ELR (cell line): ENCODE measurements around the gene TCF4.
A peak's percentile ranks its signal among the peaks of the same experiment; 100 is the strongest.

Source experiments
- DNase-seq: peaks from one replicate; pipeline ENCODE4 v3.0.0-alpha.2; 2015; ENCODE audit warnings: low read depth

The TCF4 gene

DNA sequence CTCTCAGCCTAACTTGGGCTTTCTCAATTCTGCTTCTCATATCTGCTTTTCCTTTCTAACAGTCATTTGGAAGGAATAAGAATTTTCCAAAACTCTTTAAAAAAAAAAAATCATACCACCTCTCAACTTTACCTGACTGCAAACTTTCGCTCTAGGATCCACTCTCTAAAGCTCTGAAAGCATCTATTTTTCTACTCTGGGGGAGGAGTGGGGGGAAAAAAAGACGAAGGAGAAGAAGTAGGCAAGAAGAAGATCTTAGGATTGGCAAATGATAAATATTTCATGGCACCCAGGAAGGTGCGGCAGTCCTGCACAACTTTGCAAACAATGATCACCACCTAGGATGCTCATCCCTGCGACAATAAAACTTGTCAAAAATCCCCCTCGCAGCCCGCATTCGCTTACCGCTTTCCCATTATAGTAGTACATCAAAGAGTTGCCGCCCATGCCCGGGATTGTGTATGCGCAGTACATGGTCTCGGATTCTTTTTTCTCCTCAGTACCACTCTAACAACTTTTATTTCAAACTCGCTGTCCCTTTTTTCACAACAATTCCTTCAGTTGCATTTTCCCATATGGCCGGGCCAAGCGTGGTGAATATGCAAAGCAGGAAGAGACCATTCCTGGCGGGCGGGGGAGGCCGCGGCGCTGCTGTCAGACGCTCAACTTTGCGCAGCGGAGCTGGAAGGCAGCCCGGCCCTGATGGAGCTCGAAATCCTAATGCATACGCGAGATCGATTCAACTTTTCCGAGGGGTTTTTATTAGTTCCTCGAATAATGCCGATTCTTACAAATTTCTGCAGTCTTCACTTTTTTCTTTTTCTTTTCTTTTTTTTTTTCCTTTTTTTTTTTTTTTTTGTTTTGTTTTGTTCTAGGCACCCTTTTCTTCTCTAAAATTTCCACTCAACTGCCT, 266.5 kb downstream of the TCF4 start:
- DNase-seq = peak; percentile 95

DNA sequence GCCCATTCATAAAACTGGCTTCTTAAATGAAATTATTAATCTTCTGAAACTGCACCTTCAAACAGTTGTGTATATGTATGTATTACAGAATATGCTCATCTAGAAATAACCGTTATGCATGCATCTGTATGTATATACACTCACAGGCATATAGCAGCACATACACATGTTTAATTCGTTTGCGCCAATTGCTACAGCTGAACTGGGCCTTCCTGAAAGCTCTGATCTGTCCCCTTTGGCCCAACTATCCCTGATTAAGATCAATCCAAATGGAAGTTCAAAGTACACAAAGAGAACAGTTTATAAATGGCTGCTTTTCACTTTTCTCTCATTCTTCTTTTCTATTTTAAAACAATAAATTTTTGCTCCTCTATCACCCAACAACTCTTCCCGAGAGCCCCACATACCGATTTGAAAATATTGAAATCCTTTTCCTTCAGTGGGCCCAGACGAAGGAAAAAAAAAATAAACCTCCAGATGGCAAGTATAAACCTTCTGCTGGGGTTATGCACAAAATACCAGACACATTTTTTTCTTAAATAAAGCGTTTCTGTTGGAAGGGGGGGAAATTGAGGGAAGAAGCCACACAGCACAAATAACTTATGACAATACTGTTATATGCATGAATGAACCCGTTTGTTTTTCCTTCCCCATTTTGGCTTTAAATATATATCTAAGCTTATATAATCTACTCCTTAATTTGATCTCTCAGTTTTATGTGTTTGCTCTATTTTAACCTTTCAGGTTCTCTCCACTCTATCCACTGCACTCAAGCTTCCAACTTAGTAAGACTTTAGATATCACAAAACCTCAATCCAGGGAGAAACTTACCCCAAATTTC, 267.3 kb downstream of the TCF4 start:
- DNase-seq = peak; percentile 65

DNA sequence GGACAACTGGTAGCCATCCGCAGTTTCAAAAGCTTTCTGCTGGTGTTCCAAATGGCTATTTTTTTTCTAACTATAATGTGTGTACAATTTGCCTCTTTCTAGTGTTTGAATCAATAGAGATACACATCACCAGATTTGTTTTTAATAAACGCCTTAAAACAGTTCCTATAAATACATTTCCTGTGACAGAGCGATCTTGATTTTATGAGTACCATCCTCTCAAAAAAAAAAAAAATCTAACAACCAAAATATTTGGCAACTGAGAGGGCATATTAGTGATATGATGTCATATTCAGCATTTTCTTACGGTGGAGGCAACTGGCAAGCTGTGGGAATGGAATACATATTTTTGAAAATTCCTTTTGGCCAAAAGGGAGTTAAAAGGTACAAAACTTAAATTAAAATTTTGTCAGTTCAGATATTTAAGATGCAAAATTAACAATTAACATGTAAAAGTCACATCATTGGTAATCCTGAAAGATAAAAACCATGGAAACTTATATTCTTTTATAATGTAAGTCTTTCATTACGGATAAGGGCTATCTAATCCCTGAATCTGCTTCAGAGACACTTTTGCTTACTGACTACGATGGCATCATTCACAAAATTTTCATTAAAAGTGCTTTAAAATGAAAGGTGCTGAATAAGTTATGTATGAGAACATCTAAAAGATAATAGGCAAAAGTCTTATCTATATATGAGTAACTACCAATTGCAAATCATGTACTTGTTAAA, 268.4 kb downstream of the TCF4 start:
- peak; percentile 83 for DNase-seq

DNA sequence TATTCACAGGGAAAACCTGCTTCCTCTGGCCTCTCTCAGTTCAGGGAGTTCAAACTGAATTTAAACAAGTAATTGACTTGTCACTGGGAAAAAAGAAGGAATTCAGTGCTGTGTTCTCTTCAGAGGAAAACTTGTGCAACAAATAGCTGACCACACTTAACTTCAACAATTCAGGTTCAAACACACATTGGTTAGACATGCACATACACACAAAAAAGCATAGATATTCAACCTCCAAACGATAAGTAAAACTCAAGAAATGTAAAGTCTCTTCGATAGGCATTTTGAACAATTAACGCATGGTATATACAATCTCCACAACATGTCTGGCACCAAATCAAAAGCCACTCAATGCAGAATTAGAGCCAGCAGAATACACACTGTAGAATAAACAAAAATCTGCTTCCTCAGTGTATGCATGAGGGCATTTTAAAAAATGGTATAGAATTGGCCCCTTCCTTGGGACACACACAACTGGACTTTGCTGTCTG, 269.0 kb downstream of the TCF4 start:
- peak; percentile 45 for DNase-seq

DNA sequence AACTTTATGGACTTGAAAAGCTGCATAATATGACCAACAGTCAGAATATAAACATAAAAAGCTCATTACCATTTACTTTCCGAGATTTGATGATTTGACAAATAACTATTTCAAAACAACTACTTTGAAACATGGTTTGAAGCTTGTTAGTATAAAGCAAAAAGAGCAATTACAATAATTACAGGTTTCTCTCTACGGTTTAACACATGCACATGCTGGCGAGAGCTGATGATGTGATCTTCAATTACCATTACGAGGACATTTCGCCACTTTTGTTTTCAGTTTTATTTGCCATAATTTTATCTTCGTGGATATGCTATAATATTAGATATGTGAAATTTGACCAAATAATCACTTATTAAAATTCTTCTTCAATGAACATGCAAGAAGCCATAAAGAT, 270.1 kb downstream of the TCF4 start:
- peak; percentile 46 for DNase-seq

DNA sequence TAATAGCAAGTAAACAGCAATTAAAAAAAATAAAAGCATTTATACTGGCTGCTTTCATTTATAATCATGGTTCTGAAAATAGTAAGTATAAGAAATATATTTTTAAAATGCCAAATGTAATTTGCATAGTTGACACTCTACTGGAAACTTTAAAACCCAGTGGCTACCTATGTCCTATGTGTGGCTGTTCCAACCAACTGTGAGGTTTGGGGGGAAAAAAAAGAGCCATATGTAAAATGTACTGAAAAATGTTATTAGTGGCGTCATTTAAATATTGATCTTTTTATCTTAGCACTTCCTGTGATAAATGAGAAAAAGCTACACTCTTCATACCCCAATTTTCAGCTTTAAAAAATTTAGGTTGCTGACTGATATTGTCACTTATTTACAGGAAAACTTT, 270.7 kb downstream of the TCF4 start:
- no peak for DNase-seq

DNA sequence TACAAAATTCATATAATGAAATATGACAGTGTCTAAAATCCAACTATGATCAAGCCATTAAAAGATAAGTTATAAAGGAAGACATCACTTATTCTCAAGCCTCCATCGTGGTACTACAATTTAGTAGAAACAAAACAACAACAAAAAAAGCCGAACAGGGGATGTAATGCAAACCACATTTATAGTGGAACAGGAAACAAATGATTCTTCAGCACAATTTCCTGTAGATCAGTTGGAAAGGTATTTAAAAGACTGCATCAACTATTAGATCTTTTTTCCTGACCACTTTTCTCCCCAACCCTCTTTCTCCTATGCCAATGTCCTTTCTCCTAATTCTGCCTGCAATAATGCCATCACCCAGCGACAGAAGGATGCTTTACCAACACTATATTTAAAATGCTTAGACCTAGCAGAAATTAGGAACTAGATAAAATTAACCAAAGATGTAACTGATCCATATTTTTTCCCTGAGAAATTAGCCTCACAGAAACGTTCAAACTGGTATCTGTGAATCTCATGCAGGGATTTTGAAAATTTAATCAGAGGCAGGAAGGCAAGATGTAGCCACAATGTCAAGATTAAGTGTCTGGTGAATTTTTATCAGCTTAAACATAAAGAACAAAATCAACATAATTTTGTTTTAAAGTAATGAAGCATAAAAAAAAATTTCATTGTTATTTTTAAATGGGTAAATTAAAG, 271.4 kb downstream of the TCF4 start:
- peak; percentile 31 for DNase-seq

DNA sequence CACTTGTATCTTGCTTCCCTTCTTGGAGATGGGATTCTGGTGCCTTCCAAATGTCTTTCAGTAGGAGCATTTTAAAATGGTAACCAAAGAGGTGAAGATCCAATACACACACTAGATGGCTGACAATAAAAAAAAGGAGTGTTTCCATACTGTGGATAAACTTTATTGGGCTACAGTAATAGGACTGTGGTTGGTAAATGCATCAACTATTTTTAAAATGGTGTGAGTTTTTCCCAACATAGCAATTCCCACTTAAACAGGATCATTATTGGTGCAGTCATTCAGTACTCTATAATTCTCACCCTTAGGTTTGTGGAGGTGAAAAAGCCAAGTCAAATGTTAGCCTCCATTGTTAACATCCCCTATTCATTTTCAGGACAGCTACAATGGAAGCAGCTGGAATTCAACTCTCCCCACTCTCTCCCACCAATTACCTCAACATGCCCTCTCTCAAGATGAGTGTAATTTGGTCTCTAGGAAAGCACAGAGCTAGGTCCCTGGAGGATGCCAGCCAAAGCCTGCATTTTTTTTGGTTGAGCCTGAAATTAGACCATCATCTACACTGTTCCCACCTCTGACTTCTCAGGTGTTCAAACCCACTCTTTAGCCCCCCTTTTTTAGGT, 273.3 kb downstream of the TCF4 start:
- no peak for DNase-seq

DNA sequence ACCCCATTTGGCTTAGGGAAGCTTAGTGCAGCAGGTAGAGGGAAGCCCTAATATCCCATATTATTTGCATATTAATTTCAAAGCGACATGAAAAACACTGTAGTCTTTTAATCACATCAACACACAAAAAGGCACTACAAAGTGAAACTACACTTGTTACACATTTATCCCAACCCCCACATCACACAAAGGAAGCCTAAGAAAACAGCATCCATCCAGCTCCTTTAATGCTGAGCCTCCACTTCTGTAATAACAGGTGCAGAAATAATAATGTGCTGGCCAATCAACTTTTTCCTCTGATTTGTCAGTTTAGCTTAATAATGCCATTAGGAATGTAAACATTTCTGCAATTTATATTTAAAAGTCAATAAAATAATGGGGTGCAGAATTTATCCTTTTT, 274.0 kb downstream of the TCF4 start:
- no peak for DNase-seq

DNA sequence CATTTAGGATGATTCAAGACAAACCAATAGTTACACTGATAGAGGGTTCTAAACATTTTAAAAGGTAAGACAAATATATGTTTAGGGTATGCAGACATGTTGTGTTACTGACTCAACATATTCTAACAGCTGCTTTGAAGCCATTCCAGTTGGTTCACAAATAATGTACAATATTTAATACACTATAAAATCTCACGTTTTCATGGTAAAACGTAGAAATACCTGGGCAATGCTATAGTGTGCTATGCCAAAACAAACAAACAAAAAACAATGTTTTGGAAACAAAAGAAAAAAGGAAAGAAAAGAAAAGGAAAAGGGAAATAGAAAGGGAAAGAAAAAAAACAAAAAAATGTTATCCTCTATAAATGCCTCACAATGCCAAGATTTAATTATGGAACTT, 277.1 kb downstream of the TCF4 start:
- DNase-seq = no peak

DNA sequence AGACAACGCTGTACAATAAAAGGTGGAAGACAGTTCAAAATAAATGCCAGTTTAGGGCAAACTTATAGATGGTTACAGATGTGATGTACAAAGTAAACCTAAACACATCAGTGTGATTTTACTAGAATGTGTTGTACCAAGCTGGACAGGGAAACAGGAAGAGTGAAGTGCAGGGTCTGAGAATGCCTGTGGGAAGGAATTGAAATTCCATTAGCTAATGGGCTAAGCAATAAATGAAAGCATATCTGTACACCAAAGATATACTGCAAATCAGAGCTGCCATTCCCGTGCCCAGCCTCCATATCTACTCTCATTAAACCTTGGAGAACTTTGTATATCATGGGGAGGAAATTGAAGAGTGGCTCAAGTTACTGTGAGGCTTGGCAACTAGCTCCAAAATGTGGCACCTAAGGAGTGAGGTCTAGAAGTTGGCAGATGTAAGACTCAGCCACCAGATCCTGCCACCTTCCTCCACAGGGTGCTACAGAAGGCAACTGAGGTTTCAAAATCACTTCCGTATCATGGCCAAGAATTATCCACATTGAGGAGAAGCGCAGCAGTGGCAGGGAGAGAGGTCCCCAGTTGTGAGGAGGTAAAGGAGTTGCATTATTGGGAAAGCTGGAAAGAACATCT, 277.8 kb downstream of the TCF4 start:
- DNase-seq = no peak

DNA sequence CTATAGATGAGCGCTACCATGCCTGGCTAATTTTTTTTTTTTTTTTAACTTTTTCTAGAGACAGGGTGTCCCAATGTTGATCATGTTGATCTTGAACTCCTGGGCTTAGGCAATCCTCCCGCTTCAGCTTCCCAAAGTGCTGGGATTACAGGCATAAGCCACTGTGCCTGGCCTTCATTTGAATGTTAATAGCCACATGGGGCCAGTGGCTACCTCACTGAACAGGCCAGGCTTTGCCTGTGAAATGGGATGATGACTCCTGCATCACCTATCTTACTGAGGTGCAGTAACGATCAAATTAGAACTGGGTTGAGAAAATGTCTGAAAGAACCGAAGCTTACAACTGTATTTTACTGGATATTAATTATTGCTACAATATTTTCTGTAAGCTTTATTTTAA, 278.7 kb downstream of the TCF4 start:
- DNase-seq = no peak

DNA sequence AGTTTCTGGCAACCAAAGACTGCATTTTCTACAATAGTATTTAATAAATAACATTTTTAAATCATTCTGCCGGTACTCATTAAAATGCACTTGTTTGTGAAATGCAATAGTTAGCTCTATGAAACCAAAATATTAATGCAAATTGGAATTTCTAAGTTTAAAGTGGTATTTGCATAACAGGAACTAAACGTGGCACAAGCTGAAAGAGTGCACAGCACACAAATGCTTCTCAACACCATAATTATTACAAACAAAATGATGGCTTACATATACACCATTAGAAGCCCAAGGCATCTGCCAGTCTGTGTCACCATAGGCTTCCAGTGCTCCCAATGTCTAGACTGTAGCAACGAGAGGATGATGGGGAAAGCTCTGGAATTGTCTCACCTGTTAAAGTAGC, 280.5 kb downstream of the TCF4 start:
- DNase-seq = no peak

DNA sequence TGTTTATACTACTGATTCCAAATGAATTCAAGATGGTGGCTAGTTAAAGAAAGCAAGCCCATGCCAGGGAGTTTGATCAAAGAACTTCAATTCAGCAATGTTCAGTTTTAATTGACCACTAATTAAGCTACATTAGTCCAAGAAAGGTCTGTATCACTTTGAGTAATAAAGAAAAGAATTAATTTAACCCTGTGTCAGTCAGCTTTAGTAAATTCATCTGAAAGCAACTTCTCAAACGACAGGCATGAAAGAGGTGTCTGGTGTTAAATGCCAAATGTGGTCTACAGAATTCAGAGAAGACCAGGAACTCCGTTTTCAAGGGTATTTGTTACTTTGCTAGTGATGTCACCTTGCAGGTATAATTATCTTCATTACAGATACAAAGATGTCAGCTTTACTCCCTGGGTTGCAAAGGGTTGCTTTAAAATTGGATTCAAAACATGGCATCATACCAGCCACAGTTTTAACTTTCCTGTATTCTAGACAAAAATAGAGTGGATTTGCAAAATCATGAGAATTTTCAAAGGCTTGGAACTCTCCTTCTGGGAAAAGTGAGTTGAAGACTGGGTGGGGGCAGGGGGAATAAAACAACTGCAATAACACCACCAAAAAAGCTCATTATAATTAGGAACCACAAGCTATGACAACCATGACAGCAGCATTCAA, 281.5 kb downstream of the TCF4 start:
- DNase-seq = no peak

DNA sequence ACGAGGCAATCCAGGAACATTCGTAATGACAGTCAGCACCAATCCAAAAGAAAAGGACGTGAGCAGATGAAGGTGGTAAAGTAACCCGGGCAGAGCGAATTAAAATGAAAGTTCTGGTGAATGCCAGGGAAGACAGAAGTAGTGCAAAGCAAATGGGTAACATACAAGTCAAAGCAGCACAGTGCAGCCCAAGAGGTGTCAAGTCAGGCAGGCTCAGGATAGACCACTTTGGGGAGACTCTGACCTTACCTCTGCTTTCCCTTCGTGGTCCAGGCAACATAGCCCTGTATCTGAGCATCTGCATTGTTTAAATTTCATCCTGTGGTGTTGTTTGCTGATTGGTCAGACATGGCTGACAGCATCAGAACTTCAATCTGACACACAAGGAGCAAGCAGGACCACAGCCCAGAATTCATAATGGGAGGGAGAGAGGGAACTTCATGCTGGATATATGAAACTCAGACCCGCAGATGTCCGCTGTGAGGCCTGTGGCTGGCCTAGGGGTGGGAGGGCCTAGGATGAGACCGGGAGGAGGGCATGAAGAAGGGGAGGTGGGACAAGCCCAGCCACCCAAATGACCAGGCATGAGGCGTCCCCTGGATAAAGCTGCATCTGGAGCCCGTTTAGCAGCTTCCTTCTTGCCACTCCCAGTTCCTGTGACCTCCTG, 285.7 kb downstream of the TCF4 start:
- peak; percentile 35 for DNase-seq

DNA sequence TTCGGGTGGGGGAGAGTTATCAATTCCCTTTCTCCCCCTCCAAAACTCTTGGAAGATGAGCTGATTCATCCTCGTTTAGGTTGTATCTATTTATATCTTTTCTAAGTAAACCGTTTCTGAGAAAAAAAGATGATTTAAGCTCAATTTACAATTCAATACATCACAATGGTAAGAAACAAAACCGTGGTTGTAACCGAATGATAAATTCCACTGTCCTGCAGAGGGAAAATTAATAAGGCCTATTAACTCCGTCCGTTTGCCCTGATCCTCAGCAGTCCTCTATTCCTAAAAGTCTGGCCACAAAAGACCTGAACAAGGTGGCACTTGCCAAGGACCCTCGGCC, 286.2 kb downstream of the TCF4 start:
- peak; percentile 25 for DNase-seq

DNA sequence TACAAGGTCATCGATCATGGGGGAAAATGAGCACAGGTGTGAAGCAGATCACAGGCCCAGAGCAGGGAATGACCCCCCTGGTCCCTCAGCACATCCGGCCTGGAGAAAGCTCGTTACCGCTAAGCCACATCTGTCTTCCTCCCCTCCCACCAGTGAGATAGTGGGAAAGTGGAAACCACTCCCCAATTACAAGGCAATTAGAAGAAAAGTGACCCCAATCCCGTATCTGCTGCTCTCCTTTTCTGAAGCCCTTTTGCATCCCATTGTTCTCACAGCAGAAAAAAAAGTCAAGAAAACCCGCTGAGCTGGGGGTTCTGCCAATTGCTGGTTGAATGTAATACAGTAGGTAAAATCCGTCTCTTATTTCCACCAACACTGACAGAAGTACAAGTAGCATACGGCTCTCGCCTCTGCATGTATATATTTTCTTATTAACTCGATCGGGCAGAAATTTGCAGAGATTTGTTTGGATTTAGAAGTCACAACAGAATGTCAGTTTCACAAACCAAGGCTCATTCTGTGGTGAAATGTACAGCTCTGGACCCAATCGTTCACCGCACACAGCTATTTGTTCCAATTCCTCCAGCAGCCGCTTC, 287.0 kb downstream of the TCF4 start:
- peak; percentile 11 for DNase-seq

DNA sequence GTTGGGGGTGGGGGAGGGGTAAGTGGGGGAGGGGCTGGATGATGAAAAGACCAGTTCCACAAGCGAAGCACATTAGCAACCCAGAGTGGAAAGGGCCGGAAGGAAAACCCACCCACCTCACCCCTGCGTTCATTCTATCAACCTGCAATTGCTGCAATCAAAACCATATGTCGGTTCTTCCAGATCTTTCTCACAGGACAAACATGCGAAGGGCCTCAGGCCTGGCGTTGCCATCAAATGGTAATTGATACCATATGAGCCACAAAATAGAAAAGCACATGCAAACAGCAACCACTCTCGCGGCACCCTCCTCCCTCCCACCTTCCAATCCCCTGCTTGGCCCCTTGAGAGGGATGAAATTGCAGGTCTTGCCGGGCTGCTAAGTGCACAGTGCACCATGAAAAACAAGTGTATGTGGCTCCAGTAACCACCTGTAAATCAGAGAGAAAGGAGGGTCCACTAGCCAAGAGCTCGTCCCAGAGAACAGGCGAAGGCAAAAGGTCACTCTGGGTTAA, 287.5 kb downstream of the TCF4 start:
- peak; percentile 27 for DNase-seq

DNA sequence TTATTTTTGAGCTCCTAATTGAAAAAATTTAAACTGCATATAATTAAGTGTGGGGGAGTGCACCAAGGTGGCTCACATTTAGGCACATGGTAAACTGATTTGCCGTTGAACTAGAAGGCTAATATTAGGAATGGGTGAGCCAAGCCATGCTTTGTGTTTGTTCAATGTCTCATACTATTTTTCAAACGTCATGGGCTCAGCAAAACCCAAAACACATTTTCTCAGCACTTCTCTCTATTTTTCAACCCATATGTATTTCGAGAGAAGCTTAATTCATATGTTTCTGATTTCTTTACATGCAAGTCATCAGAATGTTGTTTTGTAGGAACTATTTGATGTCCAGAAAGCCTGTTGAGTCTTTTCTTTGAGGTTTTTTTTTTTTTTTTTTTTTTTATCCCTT, 291.2 kb downstream of the TCF4 start:
- no peak for DNase-seq
